NCI-H128 (cell line): Measurements from ENCODE around the gene RNF167.
A peak's percentile ranks its signal among the peaks of the same experiment; 100 is the strongest.
"Not testable (repeated sequence)": the region's sequence is repeated elsewhere in the genome, so short reads cannot be mapped to it uniquely, and the experiment has no call there.

Experiments used
- DNase-seq: peaks from one replicate; lab custom pipeline; 2025; ENCODE audit not compliant: unreplicated experiment; lab: John Stamatoyannopoulos, UW

Gene RNF167

DNA sequence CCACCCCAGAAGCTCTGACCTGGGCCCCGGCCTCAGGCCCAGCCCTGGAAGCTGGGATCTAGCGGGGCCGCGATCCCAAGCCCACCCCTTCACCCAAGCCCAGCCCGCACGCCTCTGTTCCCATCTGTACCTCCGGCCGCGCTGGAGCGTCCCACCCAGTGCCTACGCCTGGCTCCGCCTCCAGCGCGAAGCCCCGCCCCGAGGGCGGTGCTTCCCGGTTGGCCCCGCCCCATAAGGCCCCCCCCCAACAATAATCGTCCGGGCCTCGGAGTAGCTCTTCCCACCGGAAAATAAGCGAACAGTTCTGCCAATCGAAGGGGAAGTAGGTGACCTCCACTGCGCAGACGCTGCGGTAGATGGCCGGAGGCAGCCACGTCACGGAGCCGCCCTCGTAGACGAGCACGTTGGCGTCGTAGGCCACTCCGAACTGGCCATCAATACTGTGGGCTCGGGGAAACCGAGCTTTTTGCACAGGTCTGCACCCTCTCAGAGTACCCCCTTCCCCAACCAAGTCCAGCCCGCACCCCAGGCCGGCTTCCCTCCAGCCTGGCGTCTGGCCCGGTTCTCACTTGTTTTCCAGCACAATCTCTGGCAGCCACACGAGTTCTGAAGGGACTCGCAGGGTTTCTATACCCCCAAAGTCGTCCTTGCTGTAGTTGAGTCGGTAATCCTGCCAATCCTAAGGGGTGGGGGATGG, 38.3 kb upstream of the RNF167 start:
- no peak for DNase-seq

DNA sequence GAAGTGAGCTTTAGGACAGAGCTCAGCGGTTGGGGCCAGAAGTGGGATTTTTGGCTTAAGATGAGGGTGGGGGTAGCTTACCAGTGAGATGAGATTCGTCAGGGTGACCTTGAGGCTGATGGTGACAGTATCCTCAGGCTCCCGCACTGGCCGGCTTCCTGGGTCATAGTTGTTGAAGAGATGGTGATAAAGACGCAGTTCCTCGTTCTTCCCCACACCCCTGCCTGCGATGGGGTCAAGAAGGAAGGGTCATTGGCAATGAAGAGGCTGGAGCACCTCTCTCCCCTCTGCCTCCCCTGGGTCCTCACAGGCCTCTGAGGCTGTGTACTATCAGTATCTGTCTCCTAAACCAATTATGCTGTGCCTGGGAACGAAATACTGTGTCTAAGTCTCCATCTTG, 37.5 kb upstream of the RNF167 start:
- DNase-seq, result no peak

DNA sequence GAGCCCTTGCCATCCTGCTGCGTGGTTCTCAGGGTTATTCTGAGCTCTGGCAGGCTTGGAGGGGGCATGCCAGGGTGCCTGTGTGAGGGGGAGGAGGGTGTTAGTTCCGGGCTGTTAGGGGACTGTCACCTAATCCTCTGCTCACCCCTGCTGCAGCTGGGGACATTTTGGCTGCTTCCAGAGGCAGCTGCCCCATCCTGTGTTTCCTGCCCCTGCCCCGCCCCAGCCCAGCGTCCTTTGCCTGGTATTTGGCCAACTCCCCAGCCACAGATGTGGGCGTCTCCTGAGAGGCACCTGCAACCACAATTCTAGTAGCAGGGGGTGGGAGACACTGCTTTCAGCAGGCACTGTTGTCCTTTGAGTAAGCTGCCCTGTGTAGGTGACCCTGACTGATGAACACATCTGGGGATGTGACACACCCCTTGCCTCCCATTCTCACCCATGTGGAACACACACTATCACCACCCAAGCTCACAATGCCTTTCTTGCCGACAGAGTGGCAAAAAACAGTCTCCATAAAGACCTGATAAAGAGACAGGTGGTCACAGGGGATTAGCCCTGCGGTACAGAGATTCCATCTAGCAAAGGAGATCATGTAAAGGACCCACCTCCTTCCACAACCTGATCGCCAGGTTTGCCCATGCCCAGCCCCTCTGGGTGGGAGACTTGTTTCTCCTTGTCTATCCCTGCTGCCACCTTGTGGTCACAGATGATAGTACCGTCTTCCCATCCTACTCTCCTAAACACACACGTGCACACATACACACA, 36.8 kb upstream of the RNF167 start, which contains the start of gene CHRNE:
CHRNE (minus strand) TSS at position 48 of the 768 bp plus-strand sequence; CDS start at position 13, 35 bp downstream.
- peak; percentile 21 for DNase-seq

DNA sequence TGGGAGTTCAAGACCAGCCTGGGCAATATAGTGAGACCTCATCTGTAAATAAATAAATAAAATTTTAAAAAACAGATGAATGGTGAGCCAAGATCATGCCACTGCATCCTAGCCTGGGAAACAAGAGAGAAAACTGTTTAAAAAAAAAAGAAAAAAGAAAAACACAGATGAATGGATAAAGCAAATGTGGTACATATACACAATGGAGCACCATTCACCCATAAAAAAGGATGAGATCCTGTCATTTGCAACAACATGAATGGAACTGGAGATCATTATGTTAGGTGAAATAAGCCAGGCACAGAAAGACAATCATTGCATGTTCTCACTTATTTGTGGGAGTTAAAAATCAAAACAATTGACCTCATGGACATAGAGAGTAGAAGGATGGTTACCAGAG, 33.4 kb upstream of the RNF167 start:
- DNase-seq, result not testable (repeated sequence)

DNA sequence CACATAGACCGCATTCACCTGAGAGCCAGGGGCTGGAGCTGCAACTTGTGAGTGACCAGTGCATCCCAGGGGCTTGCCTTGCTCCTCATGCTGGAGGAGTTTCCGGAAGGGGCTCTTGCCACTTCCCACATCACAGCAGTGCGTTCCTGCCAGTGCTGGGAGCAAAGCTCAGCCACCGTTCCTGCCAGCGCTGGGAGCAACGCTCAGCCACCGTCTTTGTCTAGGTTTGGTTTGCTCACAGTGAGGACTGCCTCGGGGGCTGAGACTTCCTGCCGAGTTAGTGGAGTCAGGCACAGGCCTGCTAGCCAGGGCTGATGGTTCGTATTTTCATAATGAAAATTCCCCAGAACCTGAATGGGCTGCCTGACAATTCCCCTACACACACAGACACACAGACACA, 31.8 kb upstream of the RNF167 start:
- no peak for DNase-seq

DNA sequence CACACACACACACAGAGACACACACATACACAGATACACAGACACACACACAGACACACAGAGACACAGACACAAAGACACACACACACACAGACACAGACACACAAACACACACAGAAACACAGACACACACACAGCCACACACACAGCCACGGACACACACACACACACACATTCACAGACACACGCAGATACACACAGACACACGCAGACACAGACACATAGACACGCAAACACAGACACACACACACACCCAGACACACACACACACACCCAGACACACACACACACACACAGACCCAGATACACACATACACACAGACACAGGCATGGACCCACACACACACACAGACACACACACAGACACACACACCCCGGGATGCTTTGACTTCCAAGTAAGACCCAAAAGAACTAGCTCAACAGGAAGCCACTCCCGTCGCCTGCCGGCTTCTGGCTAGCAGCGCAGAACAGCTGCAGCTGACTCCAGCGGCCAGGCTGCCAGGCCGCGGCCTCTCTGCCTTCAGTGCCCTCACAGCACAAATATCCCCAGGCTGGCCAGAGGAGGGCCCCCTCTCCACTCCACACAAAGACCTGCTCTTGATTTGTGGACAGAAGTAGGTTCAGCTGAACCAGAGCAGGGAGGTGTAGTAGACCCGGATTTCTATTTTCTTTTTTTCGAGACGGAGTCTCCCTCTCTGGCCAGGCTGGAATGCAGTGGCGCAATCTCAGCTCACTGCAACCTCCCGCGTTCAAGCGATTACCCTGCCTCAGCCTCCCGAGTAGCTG, 31.2 kb upstream of the RNF167 start:
- peak; percentile 5 for DNase-seq

DNA sequence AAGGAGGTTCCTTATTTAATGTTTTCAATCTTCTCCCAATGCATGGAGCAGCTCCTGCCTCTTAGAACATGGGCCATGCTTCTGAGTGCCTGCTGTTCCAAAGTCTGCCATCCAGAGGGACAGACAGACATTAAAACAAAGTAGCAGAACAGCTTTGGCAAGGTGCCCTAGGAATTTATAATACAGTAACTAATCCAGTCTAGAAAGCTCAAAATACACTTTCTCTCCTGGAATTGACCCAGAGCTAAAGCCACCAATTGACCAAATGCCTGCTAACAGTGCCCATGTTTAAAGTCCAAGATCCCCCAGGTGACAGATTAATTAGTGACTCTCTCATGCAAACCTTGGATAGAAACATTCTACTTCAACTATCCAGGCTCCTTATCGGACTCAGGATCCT, 26.1 kb upstream of the RNF167 start:
- DNase-seq, result no peak

DNA sequence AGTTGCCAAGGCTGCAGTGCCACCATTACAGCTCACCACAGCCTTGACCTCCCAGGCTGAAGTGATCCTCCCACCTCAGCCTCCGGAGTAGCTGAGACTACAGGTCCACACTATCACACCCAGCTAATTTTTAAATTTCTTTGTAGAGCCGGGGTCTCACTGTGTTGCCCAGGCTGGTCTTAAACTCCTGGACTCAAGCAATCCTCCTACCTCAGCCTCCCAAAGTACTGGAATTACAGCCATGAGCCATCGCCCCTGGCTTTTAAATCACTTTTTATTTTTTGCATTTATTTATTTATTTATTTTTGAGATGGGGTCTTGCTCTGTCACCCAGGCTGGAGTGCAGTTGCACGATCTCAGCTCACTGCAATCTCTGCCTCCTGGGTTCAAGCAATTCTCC, 25.5 kb upstream of the RNF167 start:
- not testable (repeated sequence) for DNase-seq

DNA sequence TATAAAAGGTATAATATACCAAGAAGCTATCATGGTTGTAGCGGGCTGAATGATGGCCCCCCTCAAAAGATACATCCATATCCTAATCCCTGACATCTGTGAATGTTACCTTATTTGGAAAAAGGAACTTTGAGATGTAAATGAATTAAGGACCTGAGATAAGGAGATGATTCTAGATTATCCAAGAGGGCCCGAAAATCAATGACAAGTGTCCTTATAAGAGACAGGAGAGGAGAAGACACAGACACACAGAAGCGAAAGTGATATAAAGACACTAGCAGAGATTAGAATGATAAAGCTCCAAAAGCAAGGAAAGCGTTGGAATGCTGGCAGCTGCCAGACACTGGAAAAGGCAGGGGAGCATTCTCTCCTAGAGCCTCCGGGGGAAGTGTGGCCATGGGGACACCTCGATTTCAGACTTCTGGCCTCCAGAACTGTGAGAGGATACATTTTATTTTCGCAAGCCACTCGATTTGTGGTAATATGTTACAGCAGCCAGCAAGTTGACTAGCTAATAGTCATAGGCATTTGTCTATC, 20.5 kb upstream of the RNF167 start:
- DNase-seq, result no peak

DNA sequence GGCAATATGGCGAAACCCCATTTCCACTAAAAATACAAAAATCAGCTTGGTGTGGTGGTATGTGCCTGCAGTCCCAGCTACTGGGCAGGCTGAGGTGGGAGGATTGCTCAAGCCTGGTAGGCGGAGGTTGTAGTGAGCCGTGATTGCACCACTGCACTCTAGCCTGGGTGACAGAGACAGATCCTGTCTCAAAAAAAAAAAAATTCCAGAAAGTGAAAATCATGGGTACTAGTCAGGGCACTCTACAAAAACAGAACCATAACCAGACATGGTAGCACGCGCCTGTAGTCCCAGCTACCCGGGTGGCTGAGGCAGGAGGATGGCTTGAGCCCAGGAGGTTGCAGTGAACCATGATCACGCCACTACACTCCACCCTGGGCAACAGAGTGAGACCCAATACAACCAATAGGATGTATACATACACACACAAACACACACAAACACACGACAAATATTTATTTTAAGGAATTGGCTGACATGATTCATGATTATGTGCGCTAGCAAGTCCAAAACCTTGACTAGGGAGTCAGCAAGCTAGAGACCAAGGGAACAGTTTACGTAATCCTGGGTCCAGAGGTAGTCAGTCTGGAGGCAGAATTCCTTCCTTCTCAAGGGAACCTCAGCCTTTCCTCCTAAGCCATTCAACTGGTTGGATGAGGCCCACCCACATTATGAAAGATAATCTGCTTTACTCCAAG, 19.6 kb upstream of the RNF167 start:
- no peak for DNase-seq

DNA sequence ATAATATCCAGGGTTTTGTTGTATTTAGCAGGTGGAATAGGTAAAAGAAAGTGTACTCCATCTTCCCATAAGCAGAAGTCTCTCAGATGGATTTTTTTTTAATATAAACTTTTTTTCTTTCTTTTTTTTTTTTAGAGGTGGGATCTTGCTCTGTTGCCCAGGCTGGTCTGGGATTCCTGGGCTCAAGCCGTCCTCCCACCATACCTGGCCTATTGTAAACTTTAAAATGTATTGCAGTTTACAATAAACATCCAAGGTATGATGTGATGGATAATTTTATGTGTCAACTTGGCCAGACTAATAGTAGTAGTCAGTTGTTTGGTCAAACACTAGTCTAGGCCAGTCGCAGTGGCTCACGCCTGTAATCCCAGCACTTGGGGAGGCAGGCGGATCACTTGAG, 18.7 kb upstream of the RNF167 start:
- DNase-seq, result no peak

DNA sequence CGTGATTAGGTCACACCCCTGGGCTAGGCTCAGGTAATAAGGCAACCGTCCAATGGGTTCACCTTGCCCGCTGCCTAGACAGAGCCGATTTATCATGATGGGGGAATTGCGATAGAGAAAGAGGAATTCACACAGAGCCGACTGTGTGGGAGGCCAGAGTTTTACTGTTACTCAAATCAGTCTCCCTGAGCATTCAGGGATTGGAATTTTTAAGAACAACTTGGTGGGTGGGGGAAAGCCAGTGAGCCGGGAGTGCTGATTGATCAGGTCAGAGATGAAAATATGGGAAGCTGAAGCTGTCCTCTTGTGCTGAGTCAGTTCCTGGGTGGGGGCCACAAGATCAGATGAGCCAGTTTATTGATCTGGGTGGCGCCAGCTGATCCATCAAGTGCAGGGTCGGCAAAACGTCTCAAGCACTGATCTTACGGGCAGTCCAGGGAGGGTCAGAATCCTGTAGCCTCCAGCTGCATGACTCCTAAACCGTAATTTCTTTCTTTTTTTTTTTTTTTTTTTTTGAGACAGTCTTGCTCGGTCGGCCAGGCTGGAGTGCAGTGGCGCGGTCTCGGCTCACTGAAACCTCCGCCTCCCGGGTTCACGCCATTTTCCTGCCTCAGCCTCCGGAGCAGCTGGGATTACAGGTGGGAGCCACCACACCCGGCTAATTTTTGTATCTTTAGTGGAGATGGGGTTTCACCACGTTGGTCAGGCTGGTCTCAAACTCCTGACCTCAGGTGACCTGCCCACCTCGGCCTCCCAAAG, 13.3 kb upstream of the RNF167 start:
- DNase-seq, result not testable (repeated sequence)

DNA sequence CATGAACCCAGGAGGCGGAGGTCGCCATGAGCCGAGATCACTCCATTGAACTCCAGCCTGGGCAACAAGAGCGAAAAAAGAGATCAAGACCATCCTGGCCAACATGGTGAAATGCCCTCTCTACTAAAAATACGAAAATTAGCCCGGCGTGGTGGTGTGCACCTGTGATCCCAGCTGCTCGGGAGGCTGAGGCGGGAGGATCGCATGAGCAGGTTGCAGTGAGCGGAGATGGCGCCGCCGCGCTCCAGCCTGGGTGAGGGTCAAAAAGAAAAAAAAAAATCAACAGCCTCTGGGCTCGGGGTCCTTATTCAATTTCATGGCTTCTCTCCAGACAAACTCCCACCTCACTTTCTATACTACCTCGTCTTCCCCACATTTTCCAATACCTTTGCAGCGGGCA, 11.2 kb upstream of the RNF167 start:
- no peak for DNase-seq

DNA sequence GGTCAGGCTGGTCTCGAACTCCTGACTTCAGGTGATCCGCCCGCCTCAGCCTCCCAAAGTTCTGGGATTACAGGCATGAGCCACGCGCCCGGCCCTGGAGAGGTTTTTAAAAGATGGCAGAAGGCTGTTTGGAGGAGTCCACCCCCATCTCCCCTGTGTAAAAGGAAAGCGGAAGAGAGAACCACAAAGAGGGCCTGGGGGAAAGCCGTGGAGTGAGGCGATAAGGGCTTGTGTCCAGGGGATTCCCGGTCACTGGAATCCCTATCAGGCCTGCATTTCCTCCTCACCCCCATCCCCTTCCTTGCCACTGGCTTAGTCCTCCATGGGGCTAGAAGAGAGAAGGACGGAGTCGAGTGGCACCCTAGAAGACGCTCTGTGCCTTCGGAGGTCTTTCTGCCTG, 8.1 kb upstream of the RNF167 start, which contains the start of gene GP1BA:
GP1BA (plus strand) TSS at position 315 of the 400 bp plus-strand sequence. CDS start 328 bp downstream, outside the sequence.
- DNase-seq, result no peak

DNA sequence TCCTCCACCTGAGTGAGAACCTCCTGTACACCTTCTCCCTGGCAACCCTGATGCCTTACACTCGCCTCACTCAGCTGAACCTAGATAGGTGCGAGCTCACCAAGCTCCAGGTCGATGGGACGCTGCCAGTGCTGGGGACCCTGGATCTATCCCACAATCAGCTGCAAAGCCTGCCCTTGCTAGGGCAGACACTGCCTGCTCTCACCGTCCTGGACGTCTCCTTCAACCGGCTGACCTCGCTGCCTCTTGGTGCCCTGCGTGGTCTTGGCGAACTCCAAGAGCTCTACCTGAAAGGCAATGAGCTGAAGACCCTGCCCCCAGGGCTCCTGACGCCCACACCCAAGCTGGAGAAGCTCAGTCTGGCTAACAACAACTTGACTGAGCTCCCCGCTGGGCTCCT, 7.3 kb upstream of the RNF167 start:
- no peak for DNase-seq

DNA sequence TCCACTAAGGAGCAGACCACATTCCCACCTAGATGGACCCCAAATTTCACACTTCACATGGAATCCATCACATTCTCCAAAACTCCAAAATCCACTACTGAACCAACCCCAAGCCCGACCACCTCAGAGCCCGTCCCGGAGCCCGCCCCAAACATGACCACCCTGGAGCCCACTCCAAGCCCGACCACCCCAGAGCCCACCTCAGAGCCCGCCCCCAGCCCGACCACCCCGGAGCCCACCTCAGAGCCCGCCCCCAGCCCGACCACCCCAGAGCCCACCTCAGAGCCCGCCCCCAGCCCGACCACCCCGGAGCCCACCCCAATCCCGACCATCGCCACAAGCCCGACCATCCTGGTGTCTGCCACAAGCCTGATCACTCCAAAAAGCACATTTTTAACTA, 6.4 kb upstream of the RNF167 start:
- no peak for DNase-seq

DNA sequence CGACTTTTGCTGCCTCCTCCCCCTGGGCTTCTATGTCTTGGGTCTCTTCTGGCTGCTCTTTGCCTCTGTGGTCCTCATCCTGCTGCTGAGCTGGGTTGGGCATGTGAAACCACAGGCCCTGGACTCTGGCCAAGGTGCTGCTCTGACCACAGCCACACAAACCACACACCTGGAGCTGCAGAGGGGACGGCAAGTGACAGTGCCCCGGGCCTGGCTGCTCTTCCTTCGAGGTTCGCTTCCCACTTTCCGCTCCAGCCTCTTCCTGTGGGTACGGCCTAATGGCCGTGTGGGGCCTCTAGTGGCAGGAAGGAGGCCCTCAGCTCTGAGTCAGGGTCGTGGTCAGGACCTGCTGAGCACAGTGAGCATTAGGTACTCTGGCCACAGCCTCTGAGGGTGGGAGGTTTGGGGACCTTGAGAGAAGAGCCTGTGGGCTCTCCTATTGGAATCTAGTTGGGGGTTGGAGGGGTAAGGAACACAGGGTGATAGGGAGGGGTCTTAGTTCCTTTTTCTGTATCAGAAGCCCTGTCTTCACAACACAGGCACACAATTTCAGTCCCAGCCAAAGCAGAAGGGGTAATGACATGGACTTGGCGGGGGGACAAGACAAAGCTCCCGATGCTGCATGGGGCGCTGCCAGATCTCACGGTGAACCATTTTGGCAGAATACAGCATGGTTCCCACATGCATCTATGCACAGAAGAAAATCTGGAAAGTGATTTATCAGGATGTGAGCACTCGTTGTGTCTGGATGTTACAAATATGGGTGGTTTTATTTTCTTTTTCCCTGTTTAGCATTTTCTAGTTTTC, 5.7 kb upstream of the RNF167 start:
- no peak for DNase-seq

DNA sequence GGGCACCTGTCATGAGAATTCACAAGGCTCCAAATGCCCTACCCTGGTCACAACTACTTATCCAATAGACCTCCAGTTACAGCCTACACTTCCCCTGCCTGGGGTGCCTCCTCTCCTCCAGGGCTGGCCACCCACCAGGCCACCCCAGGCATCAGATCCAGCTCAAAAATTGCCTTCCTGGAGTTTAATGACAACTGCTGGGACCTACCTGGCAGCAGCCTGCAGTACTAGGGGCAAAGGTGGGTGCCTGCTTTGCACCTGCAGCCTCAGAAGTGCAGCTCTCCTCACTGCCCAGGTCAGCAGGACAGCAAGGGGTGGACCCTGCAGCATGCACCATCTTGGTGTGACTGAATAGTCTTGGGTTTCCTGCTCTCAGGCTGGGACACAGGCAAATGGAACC, 4.4 kb upstream of the RNF167 start:
- no peak for DNase-seq

DNA sequence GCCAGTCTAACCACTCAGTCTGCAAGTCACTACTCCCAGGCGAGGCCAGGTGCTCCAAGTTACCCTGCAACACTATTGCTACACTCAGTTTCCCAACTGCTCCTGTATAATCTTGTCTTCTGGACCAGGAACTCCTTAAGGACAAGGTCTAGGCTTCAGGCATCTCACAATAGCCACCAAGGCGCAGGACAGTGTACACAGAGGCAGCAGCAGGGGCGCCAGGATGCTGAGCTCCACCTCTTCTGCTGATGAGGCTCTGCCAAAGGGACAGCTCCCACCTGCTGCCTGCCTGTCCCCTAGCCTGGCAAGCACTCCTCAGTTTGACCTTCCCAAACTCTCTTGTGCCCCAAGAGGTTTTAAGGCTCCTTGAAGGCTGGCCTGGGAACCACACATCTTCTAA, 3.6 kb upstream of the RNF167 start:
- DNase-seq, result no peak
